T-helper 22 cell (primary cell): ENCODE data around the gene PCF11.
A peak's percentile ranks its signal among the peaks of the same experiment; 100 is the strongest.
"Not testable (repeated sequence)": the region's sequence is repeated elsewhere in the genome, so short reads cannot be mapped to it uniquely, and the experiment has no call there.

ENCODE experiments used
- DNase-seq: peaks from one replicate; pipeline ENCODE4 v3.0.0-alpha.2; 2020; ENCODE audit warnings: low read depth

PCF11 gene

DNA sequence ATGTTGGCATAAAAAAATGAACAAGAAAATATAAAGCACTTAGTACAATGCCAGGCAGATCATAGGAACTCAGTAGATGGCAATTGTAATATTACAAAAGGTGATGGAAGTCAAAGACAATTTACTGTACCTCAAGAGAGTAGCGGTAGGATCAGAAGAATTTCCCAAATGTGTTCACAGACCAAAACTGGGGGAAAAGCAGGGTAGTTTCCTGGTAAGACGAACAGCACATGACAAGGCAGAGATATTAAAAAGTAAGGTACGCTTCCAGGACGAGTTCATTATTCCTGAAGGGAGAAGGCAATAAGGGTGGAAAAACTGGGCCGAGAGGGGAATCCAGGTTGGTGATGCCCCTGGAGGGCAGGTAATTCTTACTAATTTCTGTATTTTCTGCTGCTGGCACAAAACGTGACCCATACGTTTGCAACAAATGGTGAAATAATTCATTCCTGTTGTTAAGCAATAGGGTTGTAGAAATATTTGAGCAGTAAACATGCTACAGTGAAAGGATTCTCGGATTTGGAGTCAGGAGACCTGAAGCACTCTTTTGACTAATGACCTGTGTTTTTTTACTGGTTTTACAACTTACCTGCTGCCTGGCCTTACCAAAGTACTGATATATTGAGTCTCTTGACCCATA lies 35.8 kb downstream of the PCF11 start:
- no peak for DNase-seq

- peak; percentile 79 for DNase-seq
These were observed 36.7 kb downstream of the PCF11 start, which contains the start of gene ANKRD42 for GRCh38 chr11:83193315-83194280. Gene ANKRD42 (plus strand): TSS chr11:83193712. CDS start chr11:83194671, 959 bp downstream.

GRCh38 chr11:83194281-83195142 lies 37.6 kb downstream of the PCF11 start:
- peak; percentile 50 for DNase-seq

DNA sequence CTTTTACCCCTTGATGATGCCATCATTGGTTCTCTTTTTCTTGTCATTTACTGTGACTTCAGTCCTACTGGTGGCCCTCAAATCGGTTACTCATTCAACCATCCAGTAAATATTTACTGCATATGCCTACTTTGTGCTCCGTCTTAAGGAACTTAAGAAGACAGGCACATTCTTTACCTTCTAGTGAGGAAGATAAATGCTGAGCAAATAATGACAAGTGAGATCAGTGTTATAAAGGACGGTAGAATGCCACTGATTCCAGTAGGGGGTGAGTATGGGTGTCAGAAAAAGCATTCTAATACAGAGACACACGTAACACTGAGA lies 38.2 kb downstream of the PCF11 start:
- DNase-seq, result no peak

DNA sequence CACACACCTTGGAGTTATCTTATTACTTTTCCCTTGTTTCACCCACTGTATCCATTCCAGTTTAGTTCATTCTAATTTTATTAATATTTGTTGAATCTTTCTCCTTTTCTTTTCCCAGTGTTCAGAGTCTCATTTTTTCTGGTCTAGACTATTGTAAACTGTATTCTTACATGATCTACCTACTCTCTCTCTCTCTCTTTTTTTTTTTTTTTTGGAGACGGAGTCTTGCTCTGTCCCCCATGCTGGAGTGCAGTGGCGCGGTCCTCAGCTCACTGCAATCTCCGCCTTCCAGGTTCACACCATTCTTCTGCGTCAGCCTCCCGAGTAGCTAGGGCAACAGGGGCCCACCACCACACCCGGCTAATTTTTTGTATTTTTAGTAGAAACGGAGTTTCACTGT lies 38.7 kb downstream of the PCF11 start:
- DNase-seq, result no peak

GRCh38 chr11:83200035-83200434 lies 43.1 kb downstream of the PCF11 start:
- DNase-seq, result no peak

GRCh38 chr11:83205608-83206185 lies 48.8 kb downstream of the PCF11 start:
- no peak for DNase-seq

GRCh38 chr11:83206221-83206620 lies 49.3 kb downstream of the PCF11 start:
- DNase-seq, result no peak

GRCh38 chr11:83206771-83207382 lies 49.9 kb downstream of the PCF11 start:
- not testable (repeated sequence) for DNase-seq

- no peak for DNase-seq
These were observed 62.2 kb downstream of the PCF11 start for GRCh38 chr11:83219095-83219494.

GRCh38 chr11:83220260-83220659 lies 63.3 kb downstream of the PCF11 start:
- no peak for DNase-seq

DNA sequence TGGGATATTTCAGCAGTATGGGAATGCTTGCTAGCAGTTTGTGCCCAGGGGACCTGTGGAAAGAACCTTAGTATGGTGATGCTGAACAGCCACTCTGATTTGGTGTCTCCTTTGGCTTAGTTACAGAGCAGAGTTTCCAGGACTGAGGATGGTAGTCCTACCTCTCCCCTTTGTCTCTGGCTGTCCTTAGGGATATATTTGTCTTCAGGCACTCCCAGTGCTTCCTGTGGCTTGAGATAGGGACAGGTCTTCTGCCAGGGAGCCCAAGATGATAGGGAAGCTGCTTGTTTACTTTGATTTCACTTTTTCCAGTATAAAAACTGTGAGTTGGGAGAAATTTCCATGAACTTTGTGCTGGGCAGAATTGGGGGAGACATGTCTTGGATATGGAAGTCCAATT lies 64.8 kb downstream of the PCF11 start:
- no peak for DNase-seq

DNA sequence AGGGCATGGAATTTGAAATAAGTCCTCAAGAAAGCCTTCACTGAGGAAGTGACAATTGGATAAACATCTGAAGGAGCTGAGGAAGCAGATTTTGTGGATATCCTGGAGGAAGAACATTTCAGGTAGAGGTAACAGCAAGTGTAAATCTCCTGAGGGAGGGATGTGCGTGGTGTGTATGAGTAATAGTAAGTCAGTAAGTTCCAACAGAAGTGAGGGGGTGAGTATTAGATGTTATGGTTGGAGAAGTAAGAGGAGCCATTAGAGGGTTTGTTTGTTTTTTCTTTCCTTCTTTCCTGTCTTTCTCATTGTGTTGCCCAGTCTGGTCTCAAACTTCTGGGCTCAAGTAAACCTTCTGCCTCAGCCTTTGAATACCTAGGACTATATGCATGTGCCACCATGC lies 65.6 kb downstream of the PCF11 start:
- DNase-seq, result no peak

- DNase-seq, result no peak
These were observed 66.5 kb downstream of the PCF11 start for GRCh38 chr11:83223457-83223856.

GRCh38 chr11:83235825-83236224 lies 78.9 kb downstream of the PCF11 start:
- DNase-seq, result no peak
